IPS-NIHi11 (cell line): ENCODE data around the gene PDE4B.

ENCODE experiments used
- DNase-seq: peaks from one replicate; pipeline ENCODE4 v3.0.0; 2012; ENCODE audit warnings: mixed read lengths, low spot score

PDE4B gene

DNA sequence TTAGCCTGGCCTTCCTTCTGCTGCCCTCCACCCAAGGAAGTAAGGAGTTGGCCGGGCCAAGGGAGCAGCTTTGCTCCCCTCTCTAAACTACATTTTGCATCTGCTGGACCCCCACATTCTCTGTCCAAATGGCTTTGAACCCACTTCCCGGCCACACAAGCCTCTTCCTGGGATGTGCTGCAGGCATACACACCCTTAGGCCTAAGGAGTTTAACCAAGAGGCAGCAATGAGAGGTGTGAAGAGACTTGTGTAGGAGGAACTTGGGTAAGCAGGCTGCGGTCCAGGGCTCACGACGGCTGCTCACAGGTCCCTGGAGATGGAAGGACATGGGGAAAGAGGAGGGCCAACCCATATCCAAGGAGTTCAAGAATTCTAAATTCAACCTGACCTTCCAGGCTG lies 544.6 kb downstream of the PDE4B start:
- DNase-seq: no peak

DNA sequence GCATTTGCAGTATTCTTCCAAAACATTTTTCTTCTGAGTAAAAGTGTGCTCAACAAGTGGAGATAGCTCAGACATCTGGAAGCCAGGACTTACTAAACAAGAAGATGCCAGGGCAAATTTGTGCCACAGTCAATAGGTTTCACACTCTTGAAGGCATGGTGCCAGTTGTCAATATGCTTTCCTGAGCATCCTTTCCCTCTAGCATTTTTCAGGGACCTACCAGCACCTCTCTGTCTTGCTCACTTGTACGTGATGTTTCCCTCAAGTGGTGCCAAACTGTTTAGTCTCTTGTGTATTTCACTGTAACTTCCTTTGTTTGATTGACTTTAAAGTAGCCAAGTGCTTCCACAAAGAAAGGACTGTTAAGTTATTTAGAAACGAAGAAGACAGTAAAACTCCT lies 547.2 kb downstream of the PDE4B start:
- DNase-seq: no peak

DNA sequence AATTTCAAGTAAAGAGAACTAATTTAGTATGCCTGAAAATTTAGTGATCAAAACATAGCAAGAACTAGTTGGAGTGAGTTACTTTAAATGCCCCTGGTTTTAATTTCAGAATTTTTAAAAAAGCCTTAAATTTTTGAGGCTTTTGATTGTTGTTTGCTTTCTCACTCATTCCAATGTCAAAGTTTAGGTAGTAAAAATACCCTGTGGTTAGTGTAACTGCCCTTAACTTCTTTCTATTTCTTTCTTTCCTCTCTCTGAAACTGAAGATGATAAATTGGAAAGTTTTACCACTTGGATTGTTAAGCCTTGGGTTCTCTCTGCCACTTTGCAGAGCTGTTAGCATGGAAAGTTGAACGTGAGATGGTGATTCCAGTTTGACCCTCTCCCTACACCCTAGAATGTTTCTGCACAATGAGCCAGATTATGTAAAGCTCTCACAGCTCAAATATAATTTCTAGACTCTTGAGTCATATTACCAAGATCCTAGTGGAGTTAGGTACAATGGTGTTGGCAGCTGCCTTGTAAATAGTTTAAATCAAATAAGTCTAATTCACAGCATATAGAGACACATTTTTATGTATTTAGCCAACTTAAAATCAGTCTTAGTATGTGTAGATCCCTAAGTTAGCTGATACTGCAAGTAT lies 548.9 kb downstream of the PDE4B start:
- DNase-seq: no peak

DNA sequence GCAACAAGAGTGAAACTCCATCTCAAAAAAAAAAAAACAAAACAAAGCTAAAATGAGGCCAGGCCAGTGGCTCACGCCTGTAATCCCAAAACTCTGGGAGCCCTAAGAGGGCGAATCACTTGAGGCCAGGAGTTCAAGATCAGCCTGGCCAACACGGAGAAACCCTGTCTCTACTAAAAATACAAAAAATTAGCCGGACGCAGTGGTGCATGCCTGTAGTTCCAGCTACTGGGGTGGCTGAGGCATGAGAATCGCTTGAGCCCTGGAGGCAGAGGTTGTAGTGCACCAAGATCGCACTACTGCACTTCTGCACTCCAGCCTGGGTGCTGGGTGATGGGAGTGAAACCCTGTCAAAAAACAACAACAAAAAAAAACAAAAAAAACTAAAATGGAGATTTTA lies 550.0 kb downstream of the PDE4B start:
- no peak for DNase-seq

DNA sequence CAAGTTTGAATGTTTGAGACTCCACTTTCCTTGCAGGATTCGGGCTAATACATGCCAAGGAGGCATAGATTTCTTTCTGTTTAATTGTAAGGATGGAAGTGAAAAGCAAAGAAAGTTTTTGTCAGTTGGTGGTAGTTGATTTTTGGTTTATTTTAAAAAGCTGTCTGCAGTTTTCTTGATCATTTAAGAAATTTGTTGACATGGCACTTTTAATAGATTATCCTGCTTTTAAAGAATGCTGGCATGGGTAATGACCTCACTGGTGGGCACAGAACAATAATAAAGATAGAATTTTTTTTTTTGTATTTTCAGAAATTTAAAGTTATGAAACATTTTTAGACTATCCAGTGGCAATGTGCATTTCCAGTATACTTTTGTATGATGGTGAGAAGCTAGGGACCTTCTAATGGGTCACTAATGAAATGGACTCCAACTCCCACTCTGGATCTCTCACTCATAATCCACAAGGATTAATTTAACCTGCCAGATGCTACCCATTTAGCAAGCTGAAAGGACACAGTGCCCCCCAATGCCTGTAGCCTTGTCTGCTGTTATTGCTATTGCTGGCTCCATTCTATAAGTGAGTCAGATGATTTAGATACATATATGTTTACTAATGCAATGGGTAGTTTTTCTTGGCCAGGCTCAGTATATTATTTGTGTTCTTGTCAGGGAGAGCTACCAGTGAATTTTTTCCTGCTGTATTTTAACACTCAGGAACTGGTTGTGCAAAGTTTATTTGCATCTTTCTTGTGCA lies 551.1 kb downstream of the PDE4B start:
- DNase-seq: no peak

DNA sequence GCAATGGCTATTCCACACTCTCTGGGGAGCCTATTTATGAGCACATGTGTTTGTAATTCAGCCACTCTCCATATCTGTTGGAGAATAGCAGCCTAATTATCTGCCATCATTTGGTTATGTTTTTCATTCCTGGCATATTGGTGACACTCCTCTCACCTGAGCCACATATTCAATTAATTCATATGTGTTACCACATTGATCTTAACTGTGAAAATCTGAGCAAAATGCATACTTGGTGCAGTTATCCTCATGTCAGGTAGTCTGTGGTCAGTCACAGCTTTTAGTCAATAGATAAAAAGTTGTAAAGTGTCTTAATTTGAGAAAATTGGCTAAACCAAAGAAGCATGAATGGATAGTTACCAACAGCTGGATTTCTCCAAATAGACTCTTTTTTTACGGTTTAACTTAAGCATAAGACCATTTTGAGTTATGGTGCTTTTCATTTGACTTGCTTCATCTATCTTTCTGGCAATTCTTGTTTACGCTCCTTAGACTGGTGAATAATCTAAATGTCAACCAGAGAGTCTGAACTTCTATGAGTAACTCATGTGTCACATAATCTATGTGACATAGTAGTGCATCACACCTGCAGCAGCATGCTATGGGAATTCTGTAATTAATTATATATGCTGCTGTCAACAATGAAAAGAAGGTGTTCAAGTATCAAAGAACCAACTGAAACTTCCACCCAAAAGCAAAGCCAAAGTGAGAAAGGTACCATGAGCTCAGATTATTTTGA lies 553.5 kb downstream of the PDE4B start:
- no peak for DNase-seq

DNA sequence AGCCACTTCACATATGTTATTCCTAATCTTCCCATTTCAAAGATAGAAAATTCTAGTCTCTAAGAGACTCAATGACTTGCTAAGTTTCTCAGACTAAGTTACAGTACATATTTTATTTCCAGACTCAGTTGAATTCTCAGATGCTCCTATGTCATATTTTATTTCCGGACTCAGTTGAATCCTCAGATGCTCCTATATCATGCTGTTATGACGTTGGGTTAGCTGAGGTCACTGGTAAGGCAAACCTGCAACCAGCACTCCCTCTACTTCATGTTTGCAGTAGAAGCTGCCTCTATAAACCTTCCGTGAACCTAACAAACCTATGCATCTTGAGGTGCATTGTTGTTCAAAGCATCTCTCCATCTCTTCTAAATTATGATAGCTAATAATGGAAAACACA lies 554.2 kb downstream of the PDE4B start:
- DNase-seq: no peak

DNA sequence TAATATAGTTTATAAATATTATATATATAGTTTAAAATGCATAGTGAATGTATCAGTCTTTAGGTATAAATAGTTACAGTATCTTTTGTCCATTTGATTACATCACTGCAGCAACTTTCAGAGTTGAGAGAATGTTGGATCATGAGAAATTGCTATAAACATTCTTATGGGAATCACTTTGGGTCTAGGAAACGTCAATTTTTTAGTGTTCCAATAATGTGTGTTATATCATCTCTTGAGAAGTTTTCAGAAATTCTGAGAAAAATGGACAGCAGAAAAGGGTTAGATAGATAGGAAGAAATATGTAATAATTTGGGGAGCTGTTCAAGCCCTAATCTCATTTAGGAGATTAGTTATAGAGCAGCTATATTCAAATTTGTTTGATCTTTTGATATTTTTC lies 556.1 kb downstream of the PDE4B start:
- DNase-seq: no peak

DNA sequence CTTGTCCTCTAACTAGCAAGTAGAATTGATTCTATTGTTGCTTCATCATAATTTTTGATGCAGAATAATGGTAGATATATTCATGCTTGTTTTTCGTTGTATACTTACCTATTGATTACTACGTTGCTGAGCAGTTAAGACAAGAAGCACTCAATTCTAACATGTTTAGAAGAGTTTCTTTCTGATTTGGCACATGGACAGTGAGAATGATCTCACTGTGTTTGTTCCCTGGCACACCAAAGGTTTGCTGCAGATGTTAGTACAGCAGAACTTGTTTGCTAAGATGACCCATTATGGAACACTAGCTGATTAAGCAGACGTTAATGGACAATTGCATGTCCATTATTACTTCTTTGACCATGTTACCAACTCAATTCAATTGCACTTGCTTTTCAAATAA lies 556.5 kb downstream of the PDE4B start:
- DNase-seq: no peak

DNA sequence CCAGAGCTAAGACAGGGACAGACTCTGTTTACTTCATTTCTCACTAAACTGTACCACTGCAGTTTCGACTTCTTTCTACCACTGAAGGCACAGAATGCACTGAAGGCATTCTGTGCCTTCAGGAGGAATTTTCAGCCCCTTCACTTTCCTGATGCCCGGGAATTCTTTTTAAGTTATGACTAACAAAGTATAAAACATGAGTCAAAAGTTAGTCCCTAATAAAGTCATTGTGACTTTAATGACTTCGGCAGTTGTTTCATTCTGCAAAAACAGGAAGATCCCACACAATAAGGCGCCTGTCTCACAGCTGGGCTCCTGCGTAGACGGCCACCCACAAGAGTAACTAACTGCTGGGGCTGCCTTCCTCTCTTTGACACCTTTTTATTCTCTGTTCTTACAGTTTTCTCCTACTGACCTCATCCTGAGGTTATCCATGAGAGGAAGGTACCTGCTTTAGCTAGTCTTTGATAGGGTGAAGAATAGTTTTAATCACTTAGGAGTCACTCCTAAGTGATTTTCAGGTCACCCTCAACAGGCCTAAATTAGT lies 557.4 kb downstream of the PDE4B start:
- peak; percentile 22 for DNase-seq

DNA sequence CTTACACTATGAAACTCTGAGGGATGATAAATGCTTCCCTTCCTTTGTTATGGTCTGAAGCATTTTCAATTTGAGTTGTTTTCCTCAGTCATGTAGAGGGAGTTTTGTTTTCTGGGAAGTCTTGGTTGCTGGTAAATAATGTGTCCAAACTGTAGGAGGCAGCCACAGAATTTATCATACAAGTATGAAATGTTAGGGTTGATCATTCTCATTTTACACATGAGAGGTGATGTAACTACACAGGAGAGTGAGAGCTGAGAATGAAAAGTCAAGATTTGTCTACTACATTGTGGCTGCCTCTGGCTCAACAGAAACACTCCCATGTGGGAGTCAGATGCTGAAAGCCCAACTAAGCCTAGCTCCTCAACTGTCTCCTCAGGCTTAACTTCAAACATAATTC lies 558.8 kb downstream of the PDE4B start:
- DNase-seq: no peak

DNA sequence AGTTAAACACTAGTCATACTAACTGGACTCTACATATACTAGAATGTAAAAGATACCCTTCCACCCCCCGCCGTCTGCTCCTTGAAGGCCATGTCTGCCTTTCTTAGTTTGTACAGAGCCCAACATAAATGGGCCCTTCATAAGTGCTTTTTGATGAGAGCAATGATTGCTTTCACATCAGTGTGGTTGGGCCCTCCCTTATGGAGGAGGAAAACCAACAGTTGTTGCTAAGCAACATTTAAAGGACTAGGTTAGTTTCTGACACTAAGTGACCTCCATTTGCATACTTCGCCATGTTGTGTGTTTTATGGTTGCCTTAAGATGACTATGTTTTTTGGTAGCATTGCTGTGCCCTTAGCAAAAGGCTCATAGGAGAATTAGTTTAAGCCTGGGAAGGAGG lies 559.2 kb downstream of the PDE4B start:
- no peak for DNase-seq

DNA sequence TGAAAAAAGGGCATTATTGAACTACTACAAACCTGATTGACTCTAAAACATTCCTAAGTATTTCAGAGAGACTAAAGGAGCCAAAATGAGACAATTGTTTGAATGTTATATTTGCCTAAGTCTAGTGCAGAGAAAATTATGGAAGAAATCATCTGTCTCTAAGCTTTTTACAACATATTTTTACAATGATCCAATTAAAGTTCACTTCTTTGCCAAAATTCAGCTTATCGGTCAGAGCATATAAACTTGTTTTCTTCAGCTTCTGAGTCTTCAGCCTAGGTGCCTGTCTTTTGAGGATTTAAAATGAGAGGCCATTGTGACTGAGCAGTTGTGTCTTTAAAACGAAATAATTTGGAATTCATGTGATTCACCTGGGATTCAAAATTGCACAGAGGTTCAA lies 560.1 kb downstream of the PDE4B start:
- no peak for DNase-seq

DNA sequence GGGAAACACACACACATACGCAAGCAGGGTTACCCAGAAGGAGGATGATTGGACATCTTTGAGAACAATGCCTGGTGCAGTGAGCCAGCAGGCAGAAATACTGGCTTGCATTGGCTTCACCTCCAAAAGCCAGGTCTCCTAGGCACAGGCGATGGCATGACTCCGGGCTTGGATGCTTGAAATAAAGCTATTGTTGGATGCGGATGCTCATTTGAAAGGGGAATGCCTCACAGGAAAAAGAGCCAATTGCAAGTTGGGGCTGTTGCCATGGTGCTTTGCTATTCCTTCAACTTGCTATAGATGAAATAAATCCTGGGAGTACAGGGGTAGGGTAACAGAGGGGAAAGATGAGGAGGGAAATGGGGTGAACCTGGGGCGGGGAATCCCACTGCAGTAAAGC lies 560.6 kb downstream of the PDE4B start:
- peak; percentile 33 for DNase-seq

DNA sequence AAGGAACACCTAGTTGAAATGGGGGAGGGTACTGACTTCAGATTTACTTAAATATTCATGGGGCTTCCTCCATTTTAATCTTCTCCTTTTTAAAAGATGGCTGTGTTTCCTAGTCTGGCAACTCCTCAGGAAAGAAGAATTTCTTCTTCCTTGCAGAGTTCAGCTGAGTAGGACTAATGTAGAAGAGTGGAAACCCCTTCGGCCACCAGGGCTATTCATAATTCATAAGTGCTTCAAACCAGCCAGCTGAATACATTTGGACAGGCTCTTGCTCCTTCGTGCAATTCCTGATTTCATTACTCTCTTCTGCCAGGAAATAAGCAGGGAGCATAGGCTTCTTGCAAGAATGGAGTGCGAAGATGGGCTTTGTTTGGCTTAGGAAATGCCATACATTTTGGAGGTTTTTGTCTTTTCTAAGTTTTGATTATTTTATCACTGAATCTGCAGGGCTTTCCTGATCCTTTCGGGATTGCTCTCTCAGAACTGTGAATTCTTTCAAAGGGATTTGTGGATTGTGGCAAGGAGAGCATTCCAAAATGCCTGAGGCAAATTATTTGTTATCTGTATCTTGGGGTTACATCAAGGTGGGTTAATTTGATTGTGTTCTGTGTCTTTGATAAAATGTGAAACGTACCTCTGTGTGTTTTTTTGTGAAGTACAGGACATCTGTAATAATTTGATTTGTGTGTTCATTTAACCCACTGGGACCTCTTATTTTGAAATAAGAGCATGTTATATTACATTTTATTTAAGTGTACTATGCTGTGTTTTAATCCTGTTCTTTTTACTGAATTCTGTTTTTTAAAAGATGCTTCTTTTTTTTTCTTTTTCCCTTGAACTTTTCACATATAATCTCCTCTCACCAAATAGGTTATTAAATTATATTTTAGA lies 561.9 kb downstream of the PDE4B start:
- DNase-seq: no peak

DNA sequence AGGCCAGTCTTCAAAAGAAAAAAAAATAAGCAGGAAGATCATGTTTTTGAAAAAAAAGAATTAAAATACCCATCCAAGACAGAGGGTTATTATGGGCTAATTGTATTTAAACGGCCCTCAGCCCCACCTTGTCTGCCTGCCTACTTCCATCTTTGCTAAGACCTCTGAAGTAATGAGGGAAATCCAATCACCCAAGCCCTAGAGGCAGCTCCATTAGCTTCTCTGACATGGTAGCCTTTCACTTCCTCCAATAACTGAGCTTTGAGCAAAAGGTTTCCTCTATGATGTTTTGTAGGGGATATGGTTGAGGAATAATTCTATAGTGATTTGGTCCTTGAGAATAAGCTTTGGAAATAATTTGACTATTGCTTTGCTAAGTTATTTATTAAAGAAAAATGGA lies 563.1 kb downstream of the PDE4B start:
- DNase-seq: no peak

DNA sequence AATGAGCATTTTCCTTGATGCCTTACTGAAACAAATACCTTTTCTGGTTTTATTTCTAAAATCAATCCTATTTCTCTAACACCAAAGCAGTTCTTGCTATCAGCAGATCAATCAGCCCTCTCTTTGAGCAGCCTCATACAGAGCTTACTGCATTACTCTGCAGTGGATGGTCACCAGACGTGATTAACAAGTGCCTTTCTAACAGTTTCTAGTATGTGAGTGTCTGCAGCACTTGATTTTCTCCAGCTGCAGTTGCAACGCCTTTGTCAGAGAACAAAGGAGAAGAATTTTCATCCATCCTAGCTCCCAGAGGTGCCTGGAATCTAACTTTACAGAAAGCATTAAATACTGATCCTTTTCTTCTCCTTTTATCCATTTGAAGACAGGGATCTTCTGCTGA lies 563.9 kb downstream of the PDE4B start:
- no peak for DNase-seq

DNA sequence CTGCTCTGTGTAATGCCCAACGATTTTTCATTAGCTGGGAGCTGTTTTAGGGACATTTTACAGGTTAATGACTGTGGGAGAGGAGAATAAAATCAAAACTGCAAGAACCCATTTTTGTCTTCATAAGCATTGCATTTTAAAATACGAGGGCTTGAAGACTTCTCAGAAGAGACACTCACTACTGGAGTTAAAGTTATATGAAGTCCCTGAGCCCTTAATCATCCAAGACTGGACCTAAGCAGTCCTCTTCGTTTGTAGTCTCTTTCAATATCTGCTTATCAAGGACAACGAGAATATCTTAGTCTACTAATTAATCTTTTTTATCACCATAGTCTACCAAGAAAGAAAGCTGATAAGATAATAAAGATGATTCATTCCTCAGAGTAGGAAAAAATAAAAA lies 564.3 kb downstream of the PDE4B start:
- no peak for DNase-seq

DNA sequence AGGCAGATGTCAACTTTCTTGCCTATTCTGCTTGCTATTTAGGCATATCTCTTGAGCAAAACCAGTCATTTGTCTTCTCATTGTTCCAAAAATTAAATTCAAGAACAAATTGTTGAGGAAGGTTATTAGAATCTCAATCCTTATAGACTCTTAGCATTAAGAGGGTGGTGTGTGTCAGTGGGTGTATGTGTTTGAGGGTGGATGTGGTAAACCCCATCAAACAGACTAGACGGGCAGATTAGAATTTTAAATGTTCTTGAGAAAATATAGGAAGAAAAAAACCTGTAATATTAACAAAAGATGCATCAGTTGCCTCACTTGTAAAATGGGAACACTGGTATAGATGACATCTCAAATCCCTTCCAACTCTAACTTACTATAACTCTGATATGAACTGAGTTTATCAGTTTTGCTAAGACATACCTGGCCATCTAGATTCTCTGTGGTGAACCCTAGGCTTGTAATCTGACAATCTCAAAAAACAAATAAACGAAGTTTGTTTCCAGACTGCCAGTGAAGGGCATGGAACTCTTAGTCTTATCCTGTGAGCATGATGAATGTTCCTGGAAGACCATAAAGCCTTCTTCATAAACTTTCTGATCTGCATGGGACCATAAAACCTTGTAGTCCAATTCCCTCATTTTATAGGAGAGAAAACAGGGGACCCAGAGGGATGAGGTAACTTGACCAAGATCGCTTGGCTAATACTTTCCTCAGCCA lies 564.9 kb downstream of the PDE4B start:
- no peak for DNase-seq

DNA sequence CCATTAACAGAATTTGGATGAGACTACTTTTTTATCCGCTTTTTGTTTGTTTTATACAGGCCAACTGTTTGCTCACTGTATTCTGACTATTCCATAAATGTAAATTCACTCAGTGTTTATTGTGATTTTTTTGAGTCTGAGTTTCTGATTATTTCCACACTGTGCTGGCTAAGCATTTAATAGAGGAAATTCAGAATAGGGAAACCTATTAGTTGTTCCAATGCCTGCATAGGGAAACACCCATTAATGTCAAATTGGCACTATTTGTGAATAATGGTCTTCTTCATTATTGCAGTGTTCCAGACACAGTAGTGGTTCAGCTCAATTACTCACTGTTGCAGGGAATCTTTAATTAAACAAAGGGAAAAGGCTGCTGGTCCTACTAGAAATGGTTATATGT lies 566.6 kb downstream of the PDE4B start:
- DNase-seq: no peak

DNA sequence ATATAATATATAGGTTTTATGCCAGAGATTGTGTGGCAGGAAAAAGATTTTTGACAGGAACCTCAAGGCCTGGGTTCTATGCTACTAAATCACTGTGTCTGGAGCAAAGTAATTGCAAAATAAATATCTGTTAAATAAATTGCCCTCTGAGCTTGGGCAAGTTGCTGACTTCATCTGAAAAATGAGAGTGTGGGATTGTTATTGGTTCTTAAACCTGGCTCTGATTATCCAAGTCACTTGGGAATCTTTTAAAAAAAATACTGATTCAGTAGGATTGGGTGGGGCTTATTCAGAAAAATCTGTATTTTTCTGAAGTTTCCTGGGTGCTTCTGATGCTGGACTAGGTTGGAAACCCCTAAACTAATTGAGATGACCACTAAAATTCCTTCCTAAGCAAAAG lies 567.1 kb downstream of the PDE4B start:
- DNase-seq: no peak
